Neural progenitor cell (in vitro differentiated cells): Measurements from ENCODE around the gene PRKCA. TPM values are rescaled to one million over a fixed set of nuclear protein-coding genes. Genes with fewer than 3 reads are reported as not detected.

Experiments
- DNase-seq: peaks from one replicate; pipeline ENCODE4 v3.0.0-alpha.2; 2016; ENCODE audit warnings: low spot score
- H2AFZ ChIP-seq: fragments of 200-600 bp; sonication (generic); replicated peaks from 2 replicates; pipeline ENCODE4 v1.6.1; 2016; ENCODE audit warnings: antibody characterized with exemption
- H3F3A ChIP-seq: fragments of 200-600 bp; sonication (generic); 2 replicates; pipeline ENCODE4 v1.6.1; 2016; ENCODE audit warnings: antibody characterized with exemption, low read depth
- H3K27ac ChIP-seq: fragments of 200-600 bp; sonication (generic); 2 replicates; pipeline ENCODE4 v1.5.1; 2016; ENCODE audit warnings: mild to moderate bottlenecking
- H3K27me3 ChIP-seq: fragments of 200-600 bp; sonication (generic); 2 replicates; pipeline ENCODE4 v1.6.1; 2016; ENCODE audit warnings: mild to moderate bottlenecking, moderate library complexity
- H3K36me3 ChIP-seq: fragments of 200-600 bp; sonication (generic); 2 replicates; pipeline ENCODE4 v1.5.1; 2016
- H3K4me1 ChIP-seq: fragments of 200-600 bp; sonication (generic); 2 replicates; pipeline ENCODE4 v1.6.1; 2016; ENCODE audit warnings: mixed run types
- H3K4me2 ChIP-seq: fragments of 200-600 bp; sonication (generic); 2 replicates; pipeline ENCODE4 v1.6.1; 2016
- H3K4me3 ChIP-seq: fragments of 200-600 bp; sonication (generic); 2 replicates; pipeline ENCODE4 v1.5.1; 2016
- H3K79me2 ChIP-seq: fragments of 200-600 bp; sonication (generic); 2 replicates; pipeline ENCODE4 v1.6.1; 2016; ENCODE audit warnings: low read depth
- H3K9ac ChIP-seq: fragments of 200-600 bp; sonication (generic); 2 replicates; pipeline ENCODE4 v1.6.1; 2016
- H3K9me3 ChIP-seq: fragments of 200-600 bp; sonication (generic); 2 replicates; pipeline ENCODE4 v1.5.1; 2016; ENCODE audit warnings: low read depth
- H4K20me1 ChIP-seq: fragments of 200-600 bp; sonication (generic); 2 replicates; pipeline ENCODE4 v1.6.1; 2016; ENCODE audit warnings: low read depth
- H3K27ac Mint-ChIP-seq: 3 replicates; pipeline ENCODE4 v1.8.0; 2021; ENCODE audit warnings: mixed read lengths
- H3K27me3 Mint-ChIP-seq: 2 replicates; pipeline ENCODE4 v1.8.0; 2022; ENCODE audit warnings: low read depth, mild to moderate bottlenecking, inconsistent platforms, moderate library complexity, mixed read lengths; ENCODE audit not compliant: insufficient read depth
- H3K36me3 Mint-ChIP-seq: 3 replicates; pipeline ENCODE4 v1.8.0; 2021; ENCODE audit warnings: mixed read lengths
- H3K4me1 Mint-ChIP-seq: 3 replicates; pipeline ENCODE4 v1.8.0; 2021; ENCODE audit warnings: mixed read lengths
- H3K4me3 Mint-ChIP-seq: 3 replicates; pipeline ENCODE4 v1.8.0; 2021; ENCODE audit warnings: mild to moderate bottlenecking, moderate library complexity, mixed read lengths
- H3K9me3 Mint-ChIP-seq: 3 replicates; pipeline ENCODE4 v1.8.0; 2020; ENCODE audit warnings: mixed read lengths
- EZH2 ChIP-seq: fragments of 200-600 bp; sonication (generic); IDR thresholded peaks from 2 replicates; pipeline ENCODE4 v1.6.1; 2017; ENCODE audit warnings: antibody characterized with exemption, mild to moderate bottlenecking, moderate library complexity
- EZH2phosphoT487 ChIP-seq: fragments of 200-600 bp; sonication (generic); IDR thresholded peaks from 2 replicates; pipeline ENCODE4 v1.6.1; 2017; ENCODE audit warnings: antibody characterized with exemption
- total RNA-seq: library from RNA; depleted of rRNA; stranded (reverse); fragments of >200 nt; gene quantifications from 2 replicates; pipeline ENCODE4 v1.2.3, GENCODE V29; 2015; ENCODE audit warnings: low replicate concordance
- TF ChIP-seq, protein P1 (sequence below): fragments of 200-600 bp; sonication (generic); IDR thresholded peaks from 2 replicates; pipeline ENCODE4 v1.5.1; 2017; ENCODE audit warnings: antibody characterized with exemption, mild to moderate bottlenecking

PRKCA gene
- total RNA-seq, 1 donor from 2014 or later: 2.1 TPM

DNA sequence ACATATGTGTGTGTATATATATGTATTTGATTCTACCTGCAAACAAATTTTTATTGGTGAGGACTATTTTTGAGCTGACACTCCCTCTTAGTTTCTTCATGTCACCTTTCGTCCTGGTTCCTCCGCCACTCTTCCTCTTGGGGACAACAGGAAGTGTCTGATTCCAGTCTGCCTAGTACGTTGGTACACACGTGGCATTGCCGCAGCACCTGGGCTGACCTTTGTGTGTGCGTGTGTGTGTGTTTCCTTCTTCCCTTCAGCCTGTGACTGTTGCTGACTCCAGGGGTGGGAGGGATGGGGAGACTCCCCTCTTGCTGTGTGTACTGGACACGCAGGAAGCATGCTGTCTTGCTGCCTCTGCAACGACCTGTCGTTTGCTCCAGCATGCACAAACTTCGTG, 503.2 kb downstream of the PRKCA start:
- Histone ChIP-seq H3K4me1 (peaks cover 15% of the 10 kb centered on the region), H3K4me3 (no peak overlapping the region), H3K27me3 (no peaks in the 10 kb centered on the region), H3K4me2 (no peak overlapping the region), H3K27ac (no peak overlapping the region), H3K9ac (no peak overlapping the region), H3K79me2 (no peaks in the 10 kb centered on the region), H2AFZ (no peak overlapping the region), H3F3A (no peaks in the 10 kb centered on the region), H3K9me3 (no peaks in the 10 kb centered on the region), H4K20me1 (no peaks in the 10 kb centered on the region), H3K36me3 (no peaks in the 10 kb centered on the region)
- peaks cover 37% of the 10 kb centered on the region for H3K4me1 Mint-ChIP-seq
- no peak overlapping the region for H3K4me3 Mint-ChIP-seq
- H3K36me3 Mint-ChIP-seq: peaks cover 9% of the 10 kb centered on the region
- peaks cover 2% of the 10 kb centered on the region for H3K27me3 Mint-ChIP-seq
- no peaks in the 10 kb centered on the region for H3K9me3 Mint-ChIP-seq
- peak overlapping the region; percentile 12 for H3K27ac Mint-ChIP-seq
- no peak for TF ChIP-seq EZH2
- no peak for TF ChIP-seq EZH2phosphoT487
- TF ChIP-seq, protein P1, sequence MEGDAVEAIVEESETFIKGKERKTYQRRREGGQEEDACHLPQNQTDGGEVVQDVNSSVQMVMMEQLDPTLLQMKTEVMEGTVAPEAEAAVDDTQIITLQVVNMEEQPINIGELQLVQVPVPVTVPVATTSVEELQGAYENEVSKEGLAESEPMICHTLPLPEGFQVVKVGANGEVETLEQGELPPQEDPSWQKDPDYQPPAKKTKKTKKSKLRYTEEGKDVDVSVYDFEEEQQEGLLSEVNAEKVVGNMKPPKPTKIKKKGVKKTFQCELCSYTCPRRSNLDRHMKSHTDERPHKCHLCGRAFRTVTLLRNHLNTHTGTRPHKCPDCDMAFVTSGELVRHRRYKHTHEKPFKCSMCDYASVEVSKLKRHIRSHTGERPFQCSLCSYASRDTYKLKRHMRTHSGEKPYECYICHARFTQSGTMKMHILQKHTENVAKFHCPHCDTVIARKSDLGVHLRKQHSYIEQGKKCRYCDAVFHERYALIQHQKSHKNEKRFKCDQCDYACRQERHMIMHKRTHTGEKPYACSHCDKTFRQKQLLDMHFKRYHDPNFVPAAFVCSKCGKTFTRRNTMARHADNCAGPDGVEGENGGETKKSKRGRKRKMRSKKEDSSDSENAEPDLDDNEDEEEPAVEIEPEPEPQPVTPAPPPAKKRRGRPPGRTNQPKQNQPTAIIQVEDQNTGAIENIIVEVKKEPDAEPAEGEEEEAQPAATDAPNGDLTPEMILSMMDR: no peak
- no peak for DNase-seq

DNA sequence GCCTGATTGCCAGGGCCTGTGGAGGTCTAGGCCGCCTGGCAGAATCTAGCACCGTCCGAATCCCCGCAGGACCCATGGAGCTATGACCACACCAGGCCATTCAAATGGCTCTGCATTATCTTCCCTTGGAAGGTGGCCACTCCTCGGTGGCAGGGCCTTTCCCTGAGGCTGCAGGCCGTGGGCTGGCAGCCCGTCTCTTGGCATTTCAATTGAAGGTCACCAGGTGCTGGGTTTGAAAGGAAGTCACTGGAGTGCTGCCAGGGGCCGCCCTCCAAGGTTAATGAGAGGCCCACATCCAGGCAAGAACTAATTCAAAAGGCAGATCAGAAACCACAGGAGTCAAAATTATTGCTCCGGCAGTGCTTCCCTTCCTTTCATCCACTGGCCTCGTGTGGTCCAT, 504.8 kb downstream of the PRKCA start:
- H4K20me1 ChIP-seq: no peaks in the 10 kb centered on the region
- no peak overlapping the region for H3K4me3 Mint-ChIP-seq
- no peaks in the 10 kb centered on the region for H3K27me3 ChIP-seq
- H3K4me1 ChIP-seq: peaks cover 15% of the 10 kb centered on the region
- no peak overlapping the region for H3K4me3 ChIP-seq
- H3K9ac ChIP-seq: no peak overlapping the region
- no peak overlapping the region for H2AFZ ChIP-seq
- peaks cover 46% of the 10 kb centered on the region for H3K4me1 Mint-ChIP-seq
- no peaks in the 10 kb centered on the region for H3K9me3 Mint-ChIP-seq
- no peaks in the 10 kb centered on the region for H3K9me3 ChIP-seq
- H3K27ac ChIP-seq: no peak overlapping the region
- no peaks in the 10 kb centered on the region for H3K79me2 ChIP-seq
- no peak overlapping the region for H3K27ac Mint-ChIP-seq
- DNase-seq: no peak
- H3K36me3 Mint-ChIP-seq: peaks cover 9% of the 10 kb centered on the region
- H3K4me2 ChIP-seq: no peak overlapping the region
- H3F3A ChIP-seq: no peaks in the 10 kb centered on the region
- H3K36me3 ChIP-seq: no peaks in the 10 kb centered on the region
- TF ChIP-seq EZH2phosphoT487 (no peak), EZH2 (no peak)
- TF ChIP-seq, protein P1: no peak
- peaks cover 2% of the 10 kb centered on the region for H3K27me3 Mint-ChIP-seq

DNA sequence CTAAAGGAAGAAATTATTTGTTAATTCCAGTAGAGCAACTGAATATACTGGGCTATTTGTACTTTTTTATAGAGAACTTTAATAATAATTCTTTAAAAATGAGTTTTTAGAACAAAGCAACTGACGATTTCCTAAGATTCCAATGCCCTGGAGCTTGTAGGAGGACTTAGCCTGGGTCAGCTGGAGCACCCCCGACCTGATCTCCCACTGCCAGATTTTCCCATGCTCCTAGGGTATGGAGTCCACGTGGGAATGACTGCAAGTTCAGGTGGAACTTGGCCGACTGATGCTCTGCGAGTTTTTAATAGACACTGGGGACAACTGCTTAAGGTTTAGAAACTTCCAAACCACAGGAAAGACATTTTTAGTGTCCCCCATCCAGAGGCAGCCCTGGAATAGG, 507.0 kb downstream of the PRKCA start:
- H3K9me3 Mint-ChIP-seq: no peaks in the 10 kb centered on the region
- H3K4me3 Mint-ChIP-seq: no peak overlapping the region
- H3K79me2 ChIP-seq: no peaks in the 10 kb centered on the region
- H3K36me3 ChIP-seq: no peaks in the 10 kb centered on the region
- no peak overlapping the region for H3K9ac ChIP-seq
- peaks cover 2% of the 10 kb centered on the region for H3K36me3 Mint-ChIP-seq
- no peak overlapping the region for H3K4me2 ChIP-seq
- peaks cover 2% of the 10 kb centered on the region for H3K27me3 Mint-ChIP-seq
- DNase-seq: no peak
- no peak overlapping the region for H3K27ac ChIP-seq
- H3K4me1 ChIP-seq: no peaks in the 10 kb centered on the region
- no peak overlapping the region for H2AFZ ChIP-seq
- no peaks in the 10 kb centered on the region for H4K20me1 ChIP-seq
- H3K9me3 ChIP-seq: no peaks in the 10 kb centered on the region
- no peaks in the 10 kb centered on the region for H3K27me3 ChIP-seq
- TF ChIP-seq, protein P1: no peak
- TF ChIP-seq EZH2phosphoT487 (no peak), EZH2 (no peak)
- H3K4me3 ChIP-seq: no peak overlapping the region
- peaks cover 53% of the 10 kb centered on the region for H3K4me1 Mint-ChIP-seq
- no peaks in the 10 kb centered on the region for H3F3A ChIP-seq
- no peak overlapping the region for H3K27ac Mint-ChIP-seq
